Caco-2 (cell line): Measurements from ENCODE around the gene CPEB2. TPM values are rescaled to one million over a fixed set of nuclear protein-coding genes. Genes with fewer than 3 reads are reported as not detected.
A peak's percentile ranks its signal among the peaks of the same experiment; 100 is the strongest.

Experiments
- Bru-seq: library from RNA; stranded (reverse); fragments of 400-500 nt; gene quantifications from one replicate; lab custom pipeline; 2021; lab: Mats Ljungman, UMichigan
- BruChase-seq, 2 experiments: library from RNA; stranded (reverse); fragments of 400-500 nt; gene quantifications; one replicate each; lab custom pipeline; 2021; lab: Mats Ljungman, UMichigan
- BruUV-seq: library from RNA; stranded (reverse); fragments of 400-500 nt; replicated peaks from 2 replicates; lab custom pipeline; 2021; lab: Mats Ljungman, UMichigan
- CTCF ChIA-PET: fragments of 300-600 bp; sonication (Branson Sonifier 250); formaldehyde crosslinking; loops from one replicate; lab custom pipeline; 2022; ENCODE audit warnings: antibody characterized with exemption; lab: Charles Lee
- POLR2A ChIA-PET: fragments of 300-600 bp; sonication (Branson Sonifier 250); formaldehyde crosslinking; loops from one replicate; lab custom pipeline; 2022; ENCODE audit warnings: antibody characterized with exemption; lab: Charles Lee
- DNase-seq, 2 experiments: peaks; one replicate each; pipeline versions ENCODE4 v3.0.0 to v3.0.0-alpha.2; 2020 to 2022
- H3K27me3 ChIP-seq: replicated peaks from 2 replicates; pipeline ENCODE4 v1.6.0; 2011; ENCODE audit warnings: low read length; ENCODE audit not compliant: control insufficient read depth, insufficient read depth
- H3K36me3 ChIP-seq: 2 replicates; pipeline ENCODE4 v1.5.1; 2011; ENCODE audit warnings: low read length; ENCODE audit not compliant: control insufficient read depth, insufficient read depth
- H3K4me1 ChIP-seq: fragments of 250-450 bp; sonication (Bioruptor Pico); 2 replicates; pipeline ENCODE4 v1.5.1; 2020; ENCODE audit warnings: mild to moderate bottlenecking
- H3K4me3 ChIP-seq: 2 replicates; pipeline ENCODE4 v1.5.1; 2011; ENCODE audit warnings: low read depth, mild to moderate bottlenecking, control low read depth, low read length
- H3K9me3 ChIP-seq: fragments of 250-450 bp; sonication (Bioruptor Pico); 2 replicates; pipeline ENCODE4 v1.5.1; 2020; ENCODE audit warnings: mild to moderate bottlenecking, moderate library complexity
- H3K27ac Mint-ChIP-seq: one replicate; pipeline ENCODE4 v1.8.0; 2022; ENCODE audit warnings: mixed read lengths; ENCODE audit not compliant: unreplicated experiment
- H3K27me3 Mint-ChIP-seq: one replicate; pipeline ENCODE4 v1.8.0; 2022; ENCODE audit warnings: mixed read lengths; ENCODE audit not compliant: insufficient read depth, unreplicated experiment
- H3K36me3 Mint-ChIP-seq: one replicate; pipeline ENCODE4 v1.8.0; 2022; ENCODE audit warnings: mild to moderate bottlenecking, mixed read lengths; ENCODE audit not compliant: insufficient read depth, unreplicated experiment
- H3K4me1 Mint-ChIP-seq: one replicate; pipeline ENCODE4 v1.8.0; 2022; ENCODE audit warnings: low read depth, mixed read lengths; ENCODE audit not compliant: unreplicated experiment
- H3K4me3 Mint-ChIP-seq: one replicate; pipeline ENCODE4 v1.8.0; 2022; ENCODE audit warnings: mild to moderate bottlenecking, moderate library complexity, mixed read lengths; ENCODE audit not compliant: unreplicated experiment
- H3K9me3 Mint-ChIP-seq: one replicate; pipeline ENCODE4 v1.8.0; 2022; ENCODE audit warnings: mixed read lengths; ENCODE audit not compliant: unreplicated experiment
- CTCF ChIP-seq, 2 experiments: fragments of 200-600 bp in 1 of 2; IDR thresholded peaks; 1 replicate in 1 of 2; 2 replicates in 1 of 2; pipeline versions ENCODE4 v1.5.1 to v1.8.0; 2011 to 2022; ENCODE audit warnings: antibody characterized with exemption in 1 of 2, control low read depth in 1 of 2, inconsistent platforms in 1 of 2, low read depth in 1 of 2, low read length in 1 of 2, mild to moderate bottlenecking in 1 of 2, moderate library complexity in 1 of 2; ENCODE audit not compliant: insufficient read depth in 1 of 2, severe bottlenecking in 1 of 2, unreplicated experiment in 1 of 2
- intact Hi-C: fragments of 100-400 bp; cut with micrococcal nuclease; formaldehyde crosslinking; loops from one replicate; pipeline ENCODE4 v1.10.0; 2022; ENCODE audit not compliant: unreplicated experiment
- long read RNA-seq: library from polyadenylated mRNA; stranded (forward); transcript quantifications from one replicate; pipeline ENCODE4 v2.0.0, GENCODE V29; 2022
- total RNA-seq: library from RNA; stranded (reverse); gene quantifications from 2 replicates; pipeline ENCODE4 v1.2.3, GENCODE V29; 2022

The CPEB2 gene
- 0.18 and 0.28 TPM in 2 replicates for total RNA-seq
- Bru-seq, nascent RNA = percentile 24 among the genes with signal in this experiment
- BruChase-seq, experiment 1, labeled RNA remaining after a 2-hour chase = percentile 24 among the genes with signal in this experiment
- percentile 20 among the genes with signal in this experiment for BruChase-seq, experiment 2, labeled RNA remaining after a 6-hour chase
- long read RNA-seq = 0 reads

GRCh38 chr4:15001869-15002658 is at the start of gene CPEB2:
TSS of gene CPEB2 (plus strand) at chr4:15002481. CDS start at chr4:15002674, 193 bp downstream.
- CTCF ChIA-PET = interaction anchor here (0.6 kb wide), 1 partner anchor 53 kb away, joined by 11 read pairs; no protein-coding TSS in a partner anchor
- H3K4me3 Mint-ChIP-seq = peak within 1 kb of the TSS; percentile 71

GRCh38 chr4:14958436-14958835 is 43.8 kb upstream of the CPEB2 start:
- Mint-ChIP-seq H3K36me3 (no peaks in the 10 kb centered on the region), H3K9me3 (no peaks in the 10 kb centered on the region), H3K4me3 (no peak overlapping the region), H3K27ac (no peak overlapping the region), H3K4me1 (no peaks in the 10 kb centered on the region), H3K27me3 (peaks cover 9% of the 10 kb centered on the region)
- ChIA-PET POLR2A (no interaction called here), CTCF (no interaction called here)
- no peaks in the 10 kb centered on the region for H3K4me1 ChIP-seq
- no peaks in the 10 kb centered on the region for H3K9me3 ChIP-seq
- H3K36me3 ChIP-seq = no peaks in the 10 kb centered on the region
- intact Hi-C loops = no loop called here
- no peak overlapping the region for H3K4me3 ChIP-seq
- BruUV-seq = no TSS peak
- no peaks in the 10 kb centered on the region for H3K27me3 ChIP-seq
- TF ChIP-seq CTCF (IDR thresholded peaks at IDR 0.05; ENCODE audit: insufficient read depth in 1 of 2, low read depth in 1 of 2, low read length in 1 of 2, severe bottlenecking in 1 of 2, unreplicated experiment in 1 of 2) = no peak
- DNase-seq = no peak

More at GRCh38 chr4:15001869-15002658, at the start of gene CPEB2:
- H3K27me3 ChIP-seq = no peaks in the 10 kb centered on the region; the same call in 1 of the 2 replicates
- no peaks in the 10 kb centered on the region for H3K4me1 Mint-ChIP-seq
- H3K4me3 ChIP-seq = peak within 1 kb of the TSS; percentile 52
- intact Hi-C loops = no loop called here
- H3K36me3 ChIP-seq = no peaks in the 10 kb centered on the region
- peaks cover 22% of the 10 kb centered on the region for H3K27me3 Mint-ChIP-seq
- no peaks in the 10 kb centered on the region for H3K9me3 ChIP-seq
- no peak for TF ChIP-seq CTCF (IDR thresholded peaks at IDR 0.05; ENCODE audit: insufficient read depth in 1 of 2, low read depth in 1 of 2, low read length in 1 of 2, severe bottlenecking in 1 of 2, unreplicated experiment in 1 of 2)
- no peaks in the 10 kb centered on the region for H3K36me3 Mint-ChIP-seq
- 0 out of 2 replicates have a peak, but pooled peaks cover 5% of the 10 kb centered on the region for H3K4me1 ChIP-seq
- POLR2A ChIA-PET = no interaction called here
- DNase-seq = peak; percentile 63 to 82
- no peaks in the 10 kb centered on the region for H3K9me3 Mint-ChIP-seq
- no TSS peak for BruUV-seq
- H3K27ac Mint-ChIP-seq = no peak within 1 kb of the TSS

- Histone ChIP-seq H3K36me3 (no peaks in the 10 kb centered on the region), H3K4me3 (no peak overlapping the region), H3K4me1 (no peaks in the 10 kb centered on the region), H3K9me3 (no peaks in the 10 kb centered on the region), H3K27me3 (no peaks in the 10 kb centered on the region)
- DNase-seq = no peak
- Mint-ChIP-seq H3K4me3 (no peak overlapping the region), H3K4me1 (no peaks in the 10 kb centered on the region), H3K27ac (no peak overlapping the region), H3K27me3 (no peaks in the 10 kb centered on the region), H3K36me3 (no peaks in the 10 kb centered on the region), H3K9me3 (no peaks in the 10 kb centered on the region)
- TF ChIP-seq CTCF (IDR thresholded peaks at IDR 0.05; ENCODE audit: insufficient read depth in 1 of 2, low read depth in 1 of 2, low read length in 1 of 2, severe bottlenecking in 1 of 2, unreplicated experiment in 1 of 2) = no peak
- ChIA-PET CTCF (no interaction called here), POLR2A (no interaction called here)
- BruUV-seq = no TSS peak
- intact Hi-C loops = no loop called here
These were observed 41.0 kb upstream of the CPEB2 start for GRCh38 chr4:14961292-14961691.
